Measurements from ENCODE around the gene TBC1D16.

The TBC1D16 gene, protein sequence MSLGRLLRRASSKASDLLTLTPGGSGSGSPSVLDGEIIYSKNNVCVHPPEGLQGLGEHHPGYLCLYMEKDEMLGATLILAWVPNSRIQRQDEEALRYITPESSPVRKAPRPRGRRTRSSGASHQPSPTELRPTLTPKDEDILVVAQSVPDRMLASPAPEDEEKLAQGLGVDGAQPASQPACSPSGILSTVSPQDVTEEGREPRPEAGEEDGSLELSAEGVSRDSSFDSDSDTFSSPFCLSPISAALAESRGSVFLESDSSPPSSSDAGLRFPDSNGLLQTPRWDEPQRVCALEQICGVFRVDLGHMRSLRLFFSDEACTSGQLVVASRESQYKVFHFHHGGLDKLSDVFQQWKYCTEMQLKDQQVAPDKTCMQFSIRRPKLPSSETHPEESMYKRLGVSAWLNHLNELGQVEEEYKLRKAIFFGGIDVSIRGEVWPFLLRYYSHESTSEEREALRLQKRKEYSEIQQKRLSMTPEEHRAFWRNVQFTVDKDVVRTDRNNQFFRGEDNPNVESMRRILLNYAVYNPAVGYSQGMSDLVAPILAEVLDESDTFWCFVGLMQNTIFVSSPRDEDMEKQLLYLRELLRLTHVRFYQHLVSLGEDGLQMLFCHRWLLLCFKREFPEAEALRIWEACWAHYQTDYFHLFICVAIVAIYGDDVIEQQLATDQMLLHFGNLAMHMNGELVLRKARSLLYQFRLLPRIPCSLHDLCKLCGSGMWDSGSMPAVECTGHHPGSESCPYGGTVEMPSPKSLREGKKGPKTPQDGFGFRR
- total RNA-seq, result 1.1 reads per million

DNA sequence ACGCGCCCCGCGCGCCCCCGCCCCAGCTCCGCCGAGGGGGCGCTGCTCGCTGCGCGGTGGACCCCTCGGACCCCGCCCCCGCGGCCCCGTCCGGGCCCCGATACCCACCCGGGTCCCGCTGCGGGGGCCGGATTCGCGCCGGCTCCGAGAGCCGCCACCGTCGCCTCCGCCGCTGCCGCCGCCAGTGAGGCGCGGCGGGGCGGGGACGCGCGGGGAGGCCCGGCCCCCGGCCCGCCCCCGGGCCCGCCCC lies at the start of gene TBC1D16:
TSS of gene TBC1D16 (minus strand) at position 186 of the 250 bp plus-strand sequence. CDS start 22,325 bp downstream, outside the sequence.
- no peak for DNase-seq

DNA sequence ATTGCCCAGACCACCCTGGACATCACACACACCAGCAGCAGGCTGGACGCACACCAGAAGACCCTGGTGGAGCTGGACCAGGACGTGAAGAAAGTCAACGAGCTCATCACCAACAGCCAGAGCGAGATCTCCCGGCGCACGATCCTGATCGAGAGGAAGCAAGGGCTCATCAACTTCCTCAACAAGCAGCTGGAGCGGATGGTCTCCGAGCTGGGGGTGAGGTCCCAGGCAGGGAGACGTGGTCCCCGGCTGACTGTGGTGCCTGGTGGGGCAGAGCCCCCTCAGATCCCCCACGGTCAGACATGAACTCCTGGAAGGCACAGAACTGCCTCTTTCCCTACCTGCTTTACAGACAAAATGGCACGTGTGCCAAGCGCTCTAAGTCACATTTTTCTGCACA lies 49.1 kb upstream of the TBC1D16 start:
- DNase-seq, result no peak

DNA sequence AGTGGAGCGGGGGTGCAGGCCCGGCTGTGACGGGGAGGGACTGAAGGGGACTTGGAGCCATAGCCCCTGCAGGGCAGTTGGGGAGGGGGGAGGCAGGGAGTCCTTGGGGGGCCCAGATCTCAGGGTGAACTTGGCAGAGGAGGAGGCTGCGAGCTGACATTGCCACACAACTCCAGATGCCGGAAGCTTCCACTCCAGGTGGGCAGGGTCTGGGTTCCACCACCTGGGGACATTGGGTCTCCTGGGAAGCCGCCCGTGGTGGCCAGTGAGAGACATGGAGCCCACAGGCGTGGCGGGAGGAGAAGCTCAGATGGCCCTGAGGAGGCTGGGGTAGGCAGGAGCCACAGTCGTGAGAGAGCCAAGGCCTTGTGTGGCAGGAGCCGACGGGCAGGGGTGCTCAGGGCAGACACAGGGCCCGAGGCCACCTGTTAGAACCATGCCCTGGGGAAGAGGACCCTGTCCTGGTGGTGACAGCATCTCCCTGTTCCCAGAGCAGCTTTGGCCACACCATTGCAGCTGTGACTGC lies 47.5 kb upstream of the TBC1D16 start:
- no peak for DNase-seq

DNA sequence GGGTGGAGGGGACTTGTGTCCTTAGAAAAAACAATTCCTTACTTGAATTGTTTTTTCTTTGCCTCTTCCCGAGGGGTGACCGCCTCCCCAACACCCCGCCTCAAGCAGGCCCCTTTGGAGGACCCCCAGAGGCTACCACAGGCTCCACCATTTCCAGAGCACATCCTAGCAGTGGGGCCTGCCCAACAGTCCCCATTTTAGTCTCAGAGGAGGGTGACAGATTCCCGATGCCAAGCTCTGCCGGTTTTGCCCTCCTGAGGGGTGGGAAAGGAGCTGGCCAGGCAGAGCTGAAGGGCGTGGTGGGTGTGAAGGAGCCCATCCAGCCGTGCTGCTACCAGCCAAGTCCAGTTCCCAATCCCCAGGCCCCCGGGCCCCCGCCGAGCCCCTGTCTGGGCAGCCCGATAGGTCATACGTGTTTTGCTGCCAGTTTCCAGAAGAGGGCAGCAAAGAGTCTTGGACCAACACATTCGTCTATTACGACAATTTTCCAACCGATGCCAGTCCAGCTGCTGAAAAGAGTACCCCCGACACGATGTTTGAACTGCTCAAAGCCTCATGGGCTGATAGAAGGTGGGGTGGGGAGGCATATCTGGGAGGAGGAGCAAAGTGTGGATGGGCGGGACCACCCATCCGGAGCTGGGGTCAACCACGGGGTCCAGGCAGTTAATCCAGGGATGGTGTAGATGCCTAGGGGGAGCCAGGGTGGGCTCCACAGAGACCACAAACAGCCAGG lies 46.9 kb upstream of the TBC1D16 start:
- DNase-seq, result peak; percentile 31

DNA sequence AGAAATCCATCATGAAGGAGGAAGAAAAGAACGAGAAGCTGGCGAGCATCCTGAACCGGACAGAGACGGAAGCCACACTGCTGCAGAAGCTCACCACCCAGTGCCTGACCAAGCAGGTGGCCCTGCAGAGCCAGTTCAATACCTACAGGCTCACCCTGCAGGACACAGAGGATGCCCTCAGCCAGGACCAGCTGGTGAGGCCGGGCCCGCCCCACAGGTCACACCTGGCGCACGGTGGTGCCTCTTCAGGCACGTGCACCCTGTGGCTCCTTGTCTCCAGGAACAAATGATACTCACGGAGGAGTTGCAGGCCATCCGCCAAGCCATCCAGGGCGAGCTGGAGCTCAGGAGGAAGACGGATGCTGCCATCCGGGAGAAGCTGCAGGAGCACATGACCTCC lies 45.9 kb upstream of the TBC1D16 start:
- DNase-seq, result no peak

DNA sequence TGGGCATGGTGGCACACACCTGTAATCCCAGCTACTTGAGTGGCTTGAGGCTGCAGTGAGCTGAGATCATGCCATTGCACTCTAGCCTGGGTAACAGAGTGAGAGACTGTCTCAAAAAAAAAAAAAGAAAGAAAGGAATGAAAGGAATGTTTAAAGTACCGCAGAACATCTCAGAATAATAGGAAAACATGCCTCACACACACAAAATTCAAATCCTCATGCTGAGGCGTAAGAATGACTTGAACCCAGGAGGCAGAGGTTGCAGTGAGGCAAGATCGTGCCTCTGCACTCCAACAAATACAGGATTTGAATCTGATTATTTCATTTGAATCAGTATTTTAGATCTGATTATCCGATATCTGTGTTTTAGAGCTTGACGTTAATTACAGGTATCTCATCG lies 44.4 kb upstream of the TBC1D16 start:
- no peak for DNase-seq

DNA sequence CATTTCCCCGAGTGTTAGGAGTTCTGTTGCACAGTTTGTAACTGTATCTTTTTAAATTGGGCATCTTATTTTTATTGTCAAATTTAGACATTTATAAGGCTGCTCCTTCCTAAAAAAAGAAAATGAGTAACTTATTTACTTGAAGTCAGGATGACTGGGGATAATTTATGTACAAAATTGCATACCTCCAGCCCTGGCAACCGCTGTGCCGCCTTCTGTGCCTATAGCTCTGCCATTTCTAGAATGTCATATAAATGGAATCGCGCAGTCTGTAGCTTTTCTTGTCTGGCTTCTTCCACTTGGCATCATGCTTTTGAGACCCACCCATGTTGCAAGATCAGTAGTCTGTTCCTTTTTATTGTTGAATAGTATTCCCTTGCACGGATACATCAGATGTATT lies 36.7 kb upstream of the TBC1D16 start:
- DNase-seq, result no peak

DNA sequence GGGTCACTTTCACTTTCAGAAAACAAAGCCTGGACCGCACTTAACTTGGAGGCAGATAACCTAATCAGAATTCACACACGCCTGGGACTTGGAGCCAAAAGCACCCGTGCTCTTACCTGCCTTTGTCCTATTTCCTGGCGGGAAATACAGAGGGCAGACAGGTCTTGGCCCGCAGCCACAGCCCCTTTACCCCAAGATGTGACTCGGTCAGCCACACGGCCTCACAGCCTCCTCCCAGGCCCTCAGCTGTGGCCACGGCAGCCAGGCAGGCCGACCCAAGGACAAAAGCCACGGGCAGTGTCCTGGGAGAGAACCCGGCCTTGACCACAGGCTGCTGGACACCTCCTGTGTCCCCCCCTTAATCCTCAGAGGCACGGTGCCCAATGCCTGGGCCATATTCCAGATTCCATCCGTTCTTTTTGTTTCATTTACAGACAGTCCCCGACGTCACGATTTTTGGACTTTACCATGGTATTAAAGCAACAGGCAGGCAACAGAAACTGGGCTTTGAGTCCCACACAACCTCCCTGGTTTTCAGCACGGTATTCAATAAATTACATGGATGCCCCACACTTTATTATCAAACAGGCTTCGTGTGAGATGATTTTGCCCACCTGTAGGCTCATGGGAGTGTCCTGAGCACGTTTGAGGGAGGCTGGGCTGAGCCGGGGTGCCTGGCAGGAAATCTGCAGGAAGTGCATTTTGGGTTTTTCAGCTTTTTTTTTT lies 35.6 kb upstream of the TBC1D16 start:
- no peak for DNase-seq

DNA sequence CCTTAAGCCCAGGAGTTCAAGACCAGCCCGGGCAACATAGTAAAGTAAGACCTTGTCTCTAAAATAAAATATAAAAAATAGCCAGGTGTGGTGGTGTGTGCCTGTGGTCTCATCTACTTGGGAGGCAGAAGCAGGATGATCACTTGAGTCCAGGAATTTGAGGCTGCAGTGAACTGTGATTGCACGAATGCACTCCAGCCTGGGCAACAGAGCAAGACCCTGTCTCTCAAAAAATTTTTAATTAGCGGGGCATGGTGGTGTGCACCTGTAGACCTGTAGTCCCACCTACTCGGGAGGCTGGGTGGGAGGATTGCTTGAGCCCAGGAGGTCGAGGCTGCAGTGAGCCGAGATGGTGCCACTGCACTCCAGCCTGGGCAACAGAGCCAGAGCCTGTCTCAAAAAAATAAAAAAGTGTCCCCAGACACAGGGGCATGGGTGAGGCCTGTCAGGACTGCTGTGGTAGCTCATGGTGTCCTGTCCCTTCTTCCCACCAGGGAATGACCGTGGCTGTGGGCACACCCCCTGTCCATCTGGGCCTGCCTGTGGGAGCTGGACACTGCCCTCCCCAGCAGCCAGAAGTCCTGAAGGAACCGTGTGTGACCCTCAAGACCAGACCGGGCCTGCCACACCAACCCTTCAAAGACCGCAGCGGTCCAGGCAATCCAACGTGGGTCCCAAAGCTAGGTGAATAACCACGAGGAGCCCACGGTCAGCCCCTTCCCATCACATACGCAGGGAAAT lies 34.9 kb upstream of the TBC1D16 start:
- no peak for DNase-seq

DNA sequence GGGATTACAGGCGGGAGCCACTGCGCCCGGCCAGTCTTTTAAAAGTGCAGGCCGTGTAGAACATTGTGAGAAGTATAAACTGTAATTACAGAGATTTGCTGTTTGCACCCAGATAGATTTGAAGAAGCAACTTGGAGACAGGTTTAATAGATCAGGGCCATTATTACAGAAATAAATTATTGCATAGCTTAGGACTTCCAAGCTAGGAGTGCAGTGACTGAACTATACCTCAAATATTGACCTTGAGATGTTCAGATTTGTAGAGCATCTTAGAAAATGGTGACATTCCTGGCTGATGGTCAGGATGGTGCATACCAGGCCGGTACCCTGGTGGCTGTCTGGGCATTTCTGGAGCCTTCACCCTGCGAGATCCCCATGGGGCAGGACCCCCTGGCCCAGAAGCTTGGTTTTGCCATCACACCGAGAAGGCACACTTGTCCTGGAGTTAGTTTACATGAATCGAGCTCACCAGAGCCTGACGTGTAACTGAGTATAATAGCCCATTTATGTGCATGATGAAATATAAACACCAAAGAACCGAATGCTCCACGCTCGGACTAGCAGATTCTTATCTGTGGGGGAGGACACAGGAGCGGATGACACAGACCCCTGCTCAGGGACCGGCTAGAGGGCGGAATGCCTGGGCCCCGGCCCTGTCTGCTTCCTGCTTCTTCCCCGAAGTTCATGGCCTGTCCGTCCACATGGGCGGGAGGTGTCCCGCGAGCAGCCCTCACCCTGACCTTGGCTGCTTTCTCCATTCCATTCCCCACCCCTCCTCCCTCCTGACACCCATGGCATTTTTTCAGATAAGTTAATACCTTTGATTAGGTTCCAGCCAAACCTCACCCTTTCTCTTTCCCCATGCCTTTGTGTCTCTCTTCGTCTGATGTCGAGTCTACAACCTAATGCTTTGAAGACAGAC lies 32.9 kb upstream of the TBC1D16 start:
- DNase-seq, result no peak

DNA sequence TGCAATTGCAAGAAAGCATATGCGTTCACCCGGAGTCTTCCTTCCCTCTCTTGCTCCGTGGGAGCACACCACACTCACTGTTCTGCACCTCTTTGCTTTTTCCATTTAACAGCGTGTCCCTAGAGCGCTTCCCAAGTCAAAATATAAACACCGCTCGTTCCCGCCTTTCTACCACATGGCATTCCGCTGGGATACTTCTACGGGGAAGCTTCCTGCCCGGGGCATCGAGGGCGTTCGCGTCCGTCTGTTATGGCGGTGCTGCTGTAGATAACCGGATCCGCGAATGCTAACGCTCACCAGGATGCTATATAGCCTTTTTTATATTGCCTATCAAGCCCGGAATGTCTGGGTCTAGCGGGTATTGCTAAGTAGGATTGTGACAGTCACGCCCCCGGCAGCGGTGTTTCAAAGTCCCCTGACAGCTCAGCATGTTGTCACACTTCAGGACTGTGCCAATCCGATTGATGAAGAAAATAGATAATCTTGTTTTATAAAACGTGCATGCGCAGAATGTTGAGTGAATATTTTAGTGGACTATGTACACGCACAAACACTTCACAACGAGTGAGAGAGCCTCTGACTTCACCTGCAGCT lies 31.8 kb upstream of the TBC1D16 start:
- DNase-seq, result no peak

DNA sequence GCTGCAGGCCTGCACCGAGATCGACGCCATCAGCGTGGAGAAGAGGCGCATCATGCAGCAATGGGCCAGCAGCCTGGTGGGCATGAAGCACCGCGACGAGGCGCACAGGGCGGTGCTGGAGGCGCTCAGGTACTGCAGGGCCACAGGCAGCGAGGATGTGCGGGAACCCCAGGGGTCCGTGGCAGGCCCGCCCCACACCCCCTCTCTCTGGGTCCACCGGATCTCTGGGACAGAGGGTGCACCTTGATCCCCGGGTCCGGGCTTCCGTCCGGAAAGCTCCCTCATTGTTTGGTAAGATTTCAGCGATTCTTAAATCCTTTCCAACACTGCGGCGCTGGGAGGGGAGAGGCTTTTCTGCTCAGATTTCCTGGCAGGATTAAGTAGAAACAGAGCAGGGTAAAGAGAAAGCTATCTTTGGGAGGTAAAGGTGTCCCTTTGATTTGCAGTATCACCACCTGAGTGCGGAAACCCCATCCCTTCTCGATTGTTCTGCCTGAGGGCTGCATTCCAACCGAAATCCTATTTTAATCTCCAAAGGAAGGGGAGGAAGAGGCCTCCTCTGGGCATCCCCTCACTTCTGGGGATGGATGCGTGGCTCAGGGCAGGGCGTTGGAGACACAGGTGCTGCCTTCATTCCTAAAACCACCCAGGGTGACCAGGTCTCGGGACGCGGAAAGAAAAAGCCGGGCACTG lies 30.0 kb upstream of the TBC1D16 start:
- DNase-seq, result no peak

DNA sequence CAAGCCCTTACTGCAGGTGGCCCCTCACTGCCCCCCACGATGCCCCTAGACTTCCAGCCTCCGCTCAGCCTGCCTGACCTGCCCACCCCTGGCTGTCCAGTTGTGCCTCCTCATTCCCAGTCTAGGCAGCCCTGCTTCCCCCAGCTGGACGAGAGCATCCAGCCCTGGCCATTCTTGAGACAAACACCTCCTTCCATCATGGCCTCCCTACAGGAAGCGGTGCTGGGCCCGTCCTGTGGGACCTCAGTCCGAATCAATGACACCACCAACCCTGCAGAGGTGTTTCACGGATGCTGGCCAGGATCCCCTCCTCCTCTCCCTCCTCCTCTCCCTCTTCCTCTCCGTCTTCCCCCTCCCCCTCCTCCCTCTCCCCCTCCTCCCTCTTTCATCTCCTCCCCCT lies 29.0 kb upstream of the TBC1D16 start:
- DNase-seq, result no peak

DNA sequence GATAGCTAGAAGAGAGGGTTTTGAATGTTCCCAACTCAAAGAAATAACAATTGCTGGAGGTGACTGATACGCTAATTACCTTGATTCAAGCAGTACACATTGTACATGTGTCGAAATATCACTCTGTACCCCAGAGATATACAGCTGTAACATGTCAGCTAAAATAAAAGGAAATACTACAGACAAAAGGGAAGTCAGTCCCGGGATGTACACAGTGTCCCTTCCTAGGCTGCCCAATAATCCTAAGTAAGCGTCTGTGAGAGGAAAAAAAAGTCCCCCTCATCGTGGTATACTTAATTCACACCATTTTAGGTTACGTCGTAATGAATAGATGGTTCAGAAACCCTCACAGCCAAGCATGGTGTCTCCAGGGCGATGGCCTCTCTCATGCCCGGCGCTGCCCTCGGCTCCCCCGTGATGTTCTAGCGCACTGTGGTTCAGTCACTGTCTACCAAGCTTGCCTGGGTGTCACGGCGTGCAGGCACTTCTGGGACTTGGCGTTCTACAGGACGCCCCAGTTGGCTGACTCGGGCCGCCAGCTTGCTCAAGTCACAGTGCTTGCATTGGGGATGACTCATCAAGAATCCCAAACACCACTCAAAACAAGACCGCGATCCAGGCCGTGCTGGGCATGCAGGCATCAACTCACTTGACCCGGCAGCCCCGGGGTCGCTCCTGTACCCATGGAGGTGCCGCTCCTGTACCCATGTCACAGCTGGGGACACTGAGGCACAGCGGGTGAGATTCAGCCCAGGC lies 28.3 kb upstream of the TBC1D16 start:
- no peak for DNase-seq

DNA sequence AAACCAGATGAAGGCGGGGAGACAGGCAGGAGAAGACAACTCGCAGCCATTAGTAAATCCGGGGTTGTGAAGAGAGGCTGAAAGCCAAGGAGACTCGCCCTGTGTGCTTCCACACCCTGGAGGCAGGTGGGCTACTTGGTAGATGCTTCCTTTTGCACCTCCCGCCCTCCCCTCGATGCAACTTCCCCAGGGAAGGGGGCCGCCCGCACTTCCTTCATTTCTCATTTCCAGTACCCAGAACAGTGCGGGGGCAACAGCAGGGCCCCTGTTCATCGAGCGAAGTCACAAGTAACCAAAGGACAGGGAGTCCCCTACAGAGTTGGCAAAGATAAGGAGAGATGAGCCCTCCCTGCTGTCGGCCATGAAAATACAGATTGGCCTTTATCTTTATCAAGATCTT lies 25.7 kb upstream of the TBC1D16 start:
- no peak for DNase-seq

DNA sequence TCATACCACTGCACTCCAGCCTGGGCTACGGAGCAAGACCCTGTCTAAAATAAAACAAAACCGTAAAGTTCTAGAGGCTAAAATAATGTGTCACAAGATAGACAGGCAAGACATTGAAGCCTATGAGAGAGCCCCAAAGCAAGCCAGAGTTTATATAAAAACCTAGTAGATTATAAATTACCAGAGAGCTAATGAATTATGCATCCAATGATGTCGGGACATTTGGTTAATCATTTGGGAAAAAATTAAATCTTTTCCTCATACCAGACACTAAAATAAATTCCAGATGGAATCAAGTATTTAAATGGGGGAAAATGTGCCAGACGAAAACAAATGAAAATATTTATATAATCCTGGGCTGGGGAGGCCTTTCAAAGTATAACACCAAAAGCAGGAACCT lies 25.0 kb upstream of the TBC1D16 start:
- DNase-seq, result no peak

DNA sequence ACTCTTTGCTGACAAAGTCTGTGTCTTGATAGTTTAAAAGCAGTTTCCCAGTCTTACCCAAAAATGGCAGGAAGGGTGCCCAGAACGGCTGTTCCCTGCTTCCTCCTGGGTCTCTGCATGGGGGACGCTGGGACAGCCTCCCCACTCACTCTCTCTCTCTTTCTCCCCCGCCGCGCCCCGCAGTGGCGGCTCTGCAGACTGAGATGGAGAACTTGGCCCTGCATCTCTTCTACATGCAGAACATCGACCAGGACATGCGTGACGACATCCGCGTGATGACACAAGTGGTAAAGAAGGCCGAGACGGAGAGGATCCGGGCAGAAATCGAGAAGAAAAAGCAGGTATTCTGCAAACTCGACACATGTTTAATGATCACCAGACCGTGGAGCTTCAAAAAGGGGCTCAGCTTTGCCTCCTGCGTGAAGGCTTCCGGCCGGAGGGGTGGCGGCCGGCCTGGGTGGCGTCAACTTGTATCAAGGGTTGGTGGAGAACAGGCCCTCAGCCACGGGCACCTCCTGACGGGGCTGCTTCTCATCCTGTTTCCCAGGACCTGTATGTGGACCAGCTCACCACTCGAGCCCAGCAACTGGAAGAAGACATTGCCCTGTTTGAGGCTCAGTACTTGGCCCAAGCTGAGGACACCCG lies 22.8 kb upstream of the TBC1D16 start:
- DNase-seq, result no peak

DNA sequence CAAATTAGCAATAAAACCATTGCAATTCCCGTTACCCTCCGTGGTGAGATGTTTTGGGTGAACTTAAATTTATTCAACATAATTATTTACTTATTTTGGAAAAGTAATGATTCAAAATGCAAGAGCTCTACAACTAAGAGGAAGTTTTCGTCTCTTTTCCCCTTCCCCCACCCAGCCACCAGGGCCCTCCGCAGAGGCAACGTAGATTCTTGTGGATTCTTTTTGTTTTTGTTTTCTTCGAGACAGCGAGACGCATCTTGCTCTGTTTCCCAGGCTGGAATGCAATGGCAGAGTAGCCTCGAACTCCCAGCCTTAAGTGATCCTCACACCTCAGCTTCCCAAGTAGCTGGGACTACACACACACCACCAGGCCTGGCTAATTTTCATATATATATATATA lies 19.9 kb upstream of the TBC1D16 start:
- no peak for DNase-seq

DNA sequence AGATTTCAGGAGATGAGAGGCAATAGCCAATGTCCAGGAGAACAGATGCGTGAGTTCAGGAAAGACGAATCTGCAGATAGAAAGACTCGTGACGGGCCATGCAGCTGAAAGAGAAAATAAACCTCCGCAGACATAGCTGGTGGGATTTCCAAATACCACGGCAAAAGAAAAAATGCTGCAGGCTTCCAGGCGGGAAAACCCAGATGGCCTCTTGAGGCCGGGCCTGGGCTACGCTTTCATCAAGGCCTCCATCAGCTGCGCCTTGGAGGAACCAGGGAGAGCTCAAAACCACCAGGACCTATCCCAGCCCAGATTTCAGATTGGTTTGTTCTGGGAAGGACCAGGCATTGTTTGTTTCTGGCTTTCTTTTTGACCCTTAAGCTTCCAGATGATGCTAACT lies 17.4 kb upstream of the TBC1D16 start:
- no peak for DNase-seq
